Measurements from ENCODE around the gene ZNF578.
"Not testable (repeated sequence)": the region's sequence is repeated elsewhere in the genome, so short reads cannot be mapped to it uniquely, and the experiment has no call there.

Gene ZNF578

GRCh38 chr19:52492201-52492993, 39.0 kb downstream of the ZNF578 start:
- CTCF ChIA-PET: no interaction called here
- Mint-ChIP-seq H3K4me3 (no peak overlapping the region), H3K9me3 (peaks cover 47% of the 10 kb centered on the region), H3K27me3 (peaks cover 4% of the 10 kb centered on the region), H3K4me1 (peaks cover 4% of the 10 kb centered on the region), H3K27ac (no peak overlapping the region), H3K36me3 (peaks cover 8% of the 10 kb centered on the region)
- DNase-seq: no peak

DNA sequence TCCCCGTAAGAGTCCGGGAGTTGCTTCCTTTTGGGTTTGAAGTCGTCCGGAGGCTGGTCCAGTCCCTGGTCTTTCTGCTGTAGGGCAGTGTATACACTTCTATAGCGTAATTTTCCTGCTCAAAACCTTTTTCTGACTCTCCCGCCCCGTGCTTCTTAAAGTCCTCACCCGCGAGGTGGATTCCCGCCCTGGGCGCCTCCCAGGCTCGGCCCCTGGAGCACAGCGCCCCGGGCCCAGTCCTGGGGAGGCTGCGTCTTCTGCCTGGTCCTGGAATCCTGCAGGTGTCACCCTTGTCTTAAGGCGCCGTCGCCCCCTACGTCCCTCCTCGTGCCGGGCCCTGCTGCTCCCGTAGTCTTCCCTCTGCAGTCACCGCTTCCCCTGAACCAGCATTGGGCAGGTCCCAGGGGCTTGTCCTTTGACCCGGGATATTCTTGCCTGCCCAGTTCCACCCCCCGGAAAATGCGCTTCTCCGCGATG, 39.7 kb downstream of the ZNF578 start:
- CTCF ChIA-PET: no interaction called here
- H3K4me3 Mint-ChIP-seq: no peak overlapping the region

DNA sequence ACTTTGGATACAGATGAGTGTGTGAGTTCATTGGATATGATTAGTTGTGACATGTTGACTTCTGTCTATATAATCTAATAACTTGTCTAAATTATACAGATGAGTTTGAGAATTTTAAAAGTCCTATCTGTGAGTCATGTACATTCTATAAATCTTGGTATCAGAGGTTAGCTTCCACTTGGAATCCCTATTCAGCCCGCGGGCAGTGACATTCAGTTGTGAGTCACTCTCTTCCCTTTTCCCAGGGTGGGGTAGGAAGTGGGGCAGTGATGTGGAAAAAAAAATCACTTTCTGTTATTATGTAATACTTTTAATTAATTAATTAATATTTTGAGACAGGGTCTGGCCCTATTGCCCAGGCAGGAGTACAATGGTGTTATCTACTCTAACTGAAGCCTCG, 41.2 kb downstream of the ZNF578 start:
- DNase-seq: no peak
- peaks cover 10% of the 10 kb centered on the region for H3K36me3 Mint-ChIP-seq
- peaks cover 49% of the 10 kb centered on the region for H3K9me3 Mint-ChIP-seq
- CTCF ChIA-PET: no interaction called here
- H3K4me1 Mint-ChIP-seq: peaks cover 4% of the 10 kb centered on the region
- peaks cover 4% of the 10 kb centered on the region for H3K27me3 Mint-ChIP-seq
- no peak overlapping the region for H3K27ac Mint-ChIP-seq
- H3K4me3 Mint-ChIP-seq: no peak overlapping the region

More for the DNA sequence above, 39.7 kb downstream of the ZNF578 start:
- no peak for DNase-seq
- Mint-ChIP-seq H3K9me3 (peaks cover 52% of the 10 kb centered on the region), H3K36me3 (peaks cover 10% of the 10 kb centered on the region), H3K27ac (no peak overlapping the region), H3K27me3 (peaks cover 4% of the 10 kb centered on the region), H3K4me1 (peaks cover 4% of the 10 kb centered on the region)

- CTCF ChIA-PET: no interaction called here
Observed at GRCh38 chr19:52498571-52498970, 45.2 kb downstream of the ZNF578 start.

GRCh38 chr19:52500474-52500873, 47.1 kb downstream of the ZNF578 start:
- H3K27me3 Mint-ChIP-seq, H3K4me1 Mint-ChIP-seq, H3K27ac Mint-ChIP-seq, H3K36me3 Mint-ChIP-seq, DNase-seq, H3K4me3 Mint-ChIP-seq, CTCF ChIA-PET: not testable (repeated sequence)
- peaks cover 48% of the 10 kb centered on the region for H3K9me3 Mint-ChIP-seq

More at GRCh38 chr19:52498571-52498970, 45.2 kb downstream of the ZNF578 start:
- no peaks in the 10 kb centered on the region for H3K27me3 Mint-ChIP-seq
- H3K4me3 Mint-ChIP-seq: no peak overlapping the region
- no peaks in the 10 kb centered on the region for H3K4me1 Mint-ChIP-seq
- H3K9me3 Mint-ChIP-seq: peaks cover 51% of the 10 kb centered on the region
- H3K27ac Mint-ChIP-seq: no peak overlapping the region
- no peak for DNase-seq
- peaks cover 5% of the 10 kb centered on the region for H3K36me3 Mint-ChIP-seq

GRCh38 chr19:52500991-52501390, 47.6 kb downstream of the ZNF578 start:
- DNase-seq, H3K4me3 Mint-ChIP-seq, CTCF ChIA-PET, H3K27me3 Mint-ChIP-seq, H3K27ac Mint-ChIP-seq, H3K36me3 Mint-ChIP-seq, H3K4me1 Mint-ChIP-seq: not testable (repeated sequence)
- peaks cover 49% of the 10 kb centered on the region for H3K9me3 Mint-ChIP-seq

DNA sequence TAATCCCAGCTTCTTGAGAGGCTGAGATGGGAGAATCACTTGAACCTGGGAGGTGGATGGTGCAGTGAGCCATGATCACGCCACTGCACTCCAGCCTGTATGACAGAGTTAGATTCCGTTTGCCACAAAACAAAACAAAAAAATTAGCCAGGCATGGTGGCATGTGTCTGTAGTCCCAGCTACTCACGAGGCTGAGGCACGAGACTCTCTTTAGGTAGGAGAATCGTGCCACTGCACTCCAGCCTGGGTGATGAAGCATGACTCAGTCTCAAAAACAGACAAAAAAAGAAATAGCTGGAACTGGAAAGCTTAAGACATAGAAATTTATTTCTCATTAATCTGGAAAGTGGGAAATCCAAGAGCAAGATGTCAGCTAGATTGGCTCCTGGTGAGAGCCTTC, 53.9 kb downstream of the ZNF578 start:
- H3K4me1 Mint-ChIP-seq: no peaks in the 10 kb centered on the region
- no peak overlapping the region for H3K27ac Mint-ChIP-seq
- peaks cover 2% of the 10 kb centered on the region for H3K36me3 Mint-ChIP-seq
- CTCF ChIA-PET: no interaction called here
- no peak for DNase-seq
- no peaks in the 10 kb centered on the region for H3K27me3 Mint-ChIP-seq
- no peak overlapping the region for H3K4me3 Mint-ChIP-seq
- peaks cover 51% of the 10 kb centered on the region for H3K9me3 Mint-ChIP-seq

- Mint-ChIP-seq H3K36me3 (peaks cover 7% of the 10 kb centered on the region), H3K27ac (no peak overlapping the region), H3K27me3 (no peaks in the 10 kb centered on the region), H3K4me3 (no peak overlapping the region), H3K4me1 (no peaks in the 10 kb centered on the region), H3K9me3 (peaks cover 74% of the 10 kb centered on the region)
- CTCF ChIA-PET: no interaction called here
- DNase-seq: no peak
Observed at GRCh38 chr19:52516191-52516590, 62.8 kb downstream of the ZNF578 start.

- Mint-ChIP-seq H3K27me3 (no peaks in the 10 kb centered on the region), H3K4me1 (no peaks in the 10 kb centered on the region), H3K36me3 (peaks cover 7% of the 10 kb centered on the region), H3K9me3 (peaks cover 69% of the 10 kb centered on the region), H3K27ac (no peak overlapping the region), H3K4me3 (no peak overlapping the region)
- CTCF ChIA-PET: no interaction called here
- no peak for DNase-seq
Observed at GRCh38 chr19:52518646-52519045, 65.3 kb downstream of the ZNF578 start.

DNA sequence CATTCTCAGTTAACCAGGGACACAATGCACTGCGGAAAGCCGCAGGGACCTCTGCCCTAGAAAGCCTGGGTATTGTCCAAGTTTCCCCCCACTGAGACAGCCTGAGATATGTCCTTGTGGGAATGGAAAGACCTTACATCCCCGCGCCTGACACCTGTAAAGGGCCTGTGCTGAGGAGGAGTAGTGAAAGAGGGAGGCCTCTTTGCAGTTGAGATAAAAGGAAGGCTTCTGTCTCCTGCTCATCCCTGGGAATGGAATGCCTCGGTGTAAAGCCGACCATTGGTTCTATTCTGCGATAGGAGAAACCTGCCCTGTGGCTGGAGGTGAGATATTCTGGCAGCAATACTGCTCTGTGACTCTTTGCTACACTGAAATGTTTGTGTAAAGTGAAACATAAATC, 65.8 kb downstream of the ZNF578 start:
- H3K36me3 Mint-ChIP-seq, H3K27ac Mint-ChIP-seq, H3K4me3 Mint-ChIP-seq, H3K27me3 Mint-ChIP-seq, CTCF ChIA-PET, H3K4me1 Mint-ChIP-seq, DNase-seq: not testable (repeated sequence)
- H3K9me3 Mint-ChIP-seq: peaks cover 66% of the 10 kb centered on the region

DNA sequence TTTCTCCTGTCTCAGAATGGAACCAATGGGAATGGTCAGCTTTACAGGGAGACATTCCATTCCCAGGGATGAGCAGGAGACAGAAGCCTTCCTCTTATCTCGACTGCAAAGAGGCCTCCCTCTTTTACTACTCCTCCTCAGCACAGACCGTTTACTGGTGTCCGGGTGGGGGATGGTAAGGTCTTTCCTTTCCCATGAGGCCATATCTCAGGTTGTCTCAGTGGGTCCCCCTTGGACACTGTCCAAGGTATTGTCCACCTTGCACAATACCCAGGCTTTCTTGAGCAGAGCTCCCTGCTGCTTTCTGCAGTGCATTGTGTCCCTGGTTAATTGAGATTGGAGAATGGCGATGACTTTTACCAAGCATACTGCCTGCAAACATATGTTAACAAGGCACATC, 66.7 kb downstream of the ZNF578 start:
- Mint-ChIP-seq H3K9me3 (peaks cover 64% of the 10 kb centered on the region), H3K4me1 (no peaks in the 10 kb centered on the region), H3K27me3 (no peaks in the 10 kb centered on the region), H3K27ac (no peak overlapping the region), H3K4me3 (no peak overlapping the region), H3K36me3 (peaks cover 5% of the 10 kb centered on the region)
- no peak for DNase-seq
- CTCF ChIA-PET: no interaction called here

- H3K9me3 Mint-ChIP-seq: peaks cover 51% of the 10 kb centered on the region
- H3K4me1 Mint-ChIP-seq: peaks cover 7% of the 10 kb centered on the region
- H3K27ac Mint-ChIP-seq: no peak overlapping the region
- CTCF ChIA-PET: no interaction called here
- no peak for DNase-seq
- H3K36me3 Mint-ChIP-seq: peaks cover 8% of the 10 kb centered on the region
- H3K4me3 Mint-ChIP-seq: no peak overlapping the region
- H3K27me3 Mint-ChIP-seq: peaks cover under 1% of the 10 kb centered on the region
Observed at GRCh38 chr19:52522551-52522950, 69.2 kb downstream of the ZNF578 start.

DNA sequence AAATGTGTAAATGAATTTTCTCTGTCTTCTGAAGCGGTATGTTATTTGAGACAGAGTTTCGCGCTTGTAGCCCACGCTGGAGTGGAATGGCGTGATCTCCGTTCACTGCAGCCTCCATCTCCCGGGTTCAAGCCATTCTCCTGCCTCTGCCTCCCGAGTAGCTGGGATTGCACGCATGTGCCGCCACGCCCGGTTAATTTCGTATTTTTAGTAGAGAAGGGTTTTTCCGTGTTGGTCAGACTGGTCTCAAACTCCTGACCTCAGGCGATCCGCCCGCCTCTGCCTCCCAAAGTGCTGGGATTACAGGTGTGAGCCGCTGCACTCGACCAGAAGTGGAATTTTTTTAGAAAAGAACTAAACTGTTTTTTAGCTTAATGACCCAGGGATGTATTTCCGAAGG, 70.7 kb downstream of the ZNF578 start:
- Mint-ChIP-seq H3K27me3 (peaks cover 3% of the 10 kb centered on the region), H3K4me1 (peaks cover 17% of the 10 kb centered on the region), H3K36me3 (peaks cover 17% of the 10 kb centered on the region), H3K27ac (no peak overlapping the region), H3K4me3 (no peak overlapping the region), H3K9me3 (peaks cover 51% of the 10 kb centered on the region)
- DNase-seq: no peak
- CTCF ChIA-PET: no interaction called here

DNA sequence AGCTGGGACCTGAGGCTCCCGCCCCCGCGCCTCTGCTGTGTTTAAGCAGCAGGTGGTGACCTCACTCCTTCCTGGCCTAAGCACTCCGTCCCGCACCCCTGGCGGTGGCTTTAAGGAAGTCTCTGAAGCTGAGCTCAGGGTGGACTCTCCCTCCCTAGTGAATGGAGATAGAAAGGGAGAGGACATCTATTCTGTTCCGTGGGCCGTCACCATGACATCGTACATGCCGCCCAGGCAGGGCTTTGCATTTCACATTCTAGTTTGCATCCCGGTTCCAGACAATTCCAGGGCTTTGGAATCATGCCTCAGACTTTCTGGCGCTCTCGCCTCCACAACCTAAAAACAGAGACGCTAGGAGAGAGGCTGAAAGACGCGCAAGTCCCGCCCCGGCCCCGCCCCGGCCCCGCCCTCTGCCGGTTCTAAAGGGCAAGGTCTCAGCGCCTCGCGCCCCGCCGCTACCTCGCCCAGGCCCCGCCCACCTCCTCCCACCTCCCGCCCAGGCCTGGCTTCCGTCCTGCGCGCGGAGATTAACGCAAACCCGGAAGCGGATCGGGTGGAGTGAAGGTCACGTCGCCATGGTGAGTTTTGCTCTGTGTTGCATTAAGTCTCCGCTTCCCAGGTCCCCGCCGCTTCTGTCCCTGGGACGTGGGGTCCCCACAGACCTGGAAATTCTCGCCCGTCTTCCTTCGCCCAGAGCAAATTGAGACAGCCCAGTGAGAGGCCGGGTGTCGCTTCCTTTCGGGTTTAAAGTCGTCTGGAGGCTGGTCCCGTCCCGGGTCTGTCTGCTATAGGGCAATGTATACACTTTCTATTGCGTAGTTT, 74.0 kb downstream of the ZNF578 start, which contains the start of gene ZNF808:
Gene ZNF808 (plus strand): TSS at position 535 of the 822 bp plus-strand sequence. CDS start 15,617 bp downstream, outside the sequence.
- H3K27ac Mint-ChIP-seq: peak within 1 kb of the TSS; percentile 91
- H3K27me3 Mint-ChIP-seq: peaks cover 3% of the 10 kb centered on the region
- peaks cover 35% of the 10 kb centered on the region for H3K36me3 Mint-ChIP-seq
- CTCF ChIA-PET: interaction anchor here (1.1 kb wide), 1 partner anchor 39 kb away, joined by 3 read pairs; no protein-coding TSS in a partner anchor
- H3K4me1 Mint-ChIP-seq: peaks cover 31% of the 10 kb centered on the region
- peak within 1 kb of the TSS; percentile 97 for H3K4me3 Mint-ChIP-seq
- DNase-seq: peak; percentile 98
- H3K9me3 Mint-ChIP-seq: peaks cover 33% of the 10 kb centered on the region
